ENCODE data around the gene NSMCE4A. TPM values are rescaled to one million over a fixed set of nuclear protein-coding genes. Genes with fewer than 3 reads are reported as not detected.

NSMCE4A gene
- total and polyA plus RNA-seq, 11 donors, result 19.8 to 33.6 (median 25.8) TPM

GRCh38 chr10:122012731-122013130, 37.7 kb upstream of the NSMCE4A start:
- Histone ChIP-seq H3K36me3 (no peaks in the 10 kb centered on the region), H3K27me3 (no peaks in the 10 kb centered on the region), H3K27ac (peak overlapping the region; percentile 59 to 88 (median 83)), H3K9me3 (no peaks in the 10 kb centered on the region), H3K4me1 (peaks cover 0 to 61% (median 19%) of the 10 kb centered on the region in 12 donors), H3K4me3 (no peak overlapping the region)
- TF ChIP-seq CTCF (IDR thresholded peaks at IDR 0.05) (no peak), POLR2A (IDR thresholded peaks at IDR 0.05) (no peak)
- WGBS, 4 donors, result 46 to 59% (median 51%) methylated on average over 5 of the region's 5 CpGs
- DNase-seq (no peak), ATAC-seq (no peak)
- intact Hi-C loops (cut with DNase I), result no loop called here

GRCh38 chr10:122010405-122011050, 35.5 kb upstream of the NSMCE4A start:
- H3K27me3 ChIP-seq, result no peaks in the 10 kb centered on the region
- intact Hi-C loops (cut with DNase I), result no loop called here
- H3K4me1 ChIP-seq, result peaks cover 0 to 60% (median 19%) of the 10 kb centered on the region in 12 donors
- H3K9me3 ChIP-seq, result no peaks in the 10 kb centered on the region
- DNase-seq (no peak), ATAC-seq (no peak)
- no peaks in the 10 kb centered on the region for H3K36me3 ChIP-seq
- WGBS, 4 donors, result 66 to 80% (median 73%) methylated on average over 4 of the region's 4 CpGs
- TF ChIP-seq POLR2A (IDR thresholded peaks at IDR 0.05), result no peak
- TF ChIP-seq CTCF (IDR thresholded peaks at IDR 0.05), result no peak
- H3K4me3 ChIP-seq, result no peak overlapping the region
- peak overlapping the region in 7 of 12 donors; percentile 2 to 82 (median 24) for H3K27ac ChIP-seq

- no peak for ATAC-seq
- intact Hi-C loops (cut with DNase I), result no loop called here
- H3K27ac ChIP-seq, result peak overlapping the region in 1 of 12 donors; percentile 54
These were observed 32.4 kb upstream of the NSMCE4A start for GRCh38 chr10:122007415-122007814.

More at GRCh38 chr10:122007415-122007814, 32.4 kb upstream of the NSMCE4A start:
- Histone ChIP-seq H3K9me3 (peaks cover 0 to 14% (median 0%) of the 10 kb centered on the region in 12 donors), H3K36me3 (peaks cover 0 to 3% (median 0%) of the 10 kb centered on the region in 9 donors), H3K4me3 (no peak overlapping the region), H3K27me3 (no peaks in the 10 kb centered on the region), H3K4me1 (peaks cover 0 to 33% (median 10%) of the 10 kb centered on the region in 12 donors)
- no peak for DNase-seq
- WGBS, 4 donors, result 42 to 61% (median 51%) methylated on average over 3 of the region's 3 CpGs
- TF ChIP-seq CTCF (IDR thresholded peaks at IDR 0.05) (no peak), POLR2A (IDR thresholded peaks at IDR 0.05) (no peak)

Measured in heart left ventricle (tissue), 16 donors.